ACC112 (cell line): ENCODE results near the gene ZMYM4.
"Not testable (repeated sequence)": the region's sequence is repeated elsewhere in the genome, so short reads cannot be mapped to it uniquely, and the experiment has no call there.

Source experiments
- H2AFZ ChIP-seq: fragments of 200-600 bp; sonication (generic); one replicate; pipeline ENCODE4 v1.6.0; 2017; ENCODE audit warnings: antibody characterized with exemption, low read length; ENCODE audit not compliant: unreplicated experiment
- H3K27ac ChIP-seq: fragments of 200-600 bp; sonication (generic); 2 replicates; pipeline ENCODE4 v1.5.1; 2014; ENCODE audit warnings: low read depth, mild to moderate bottlenecking, antibody characterized with exemption, low read length, moderate library complexity
- H3K27me3 ChIP-seq: fragments of 200-600 bp; sonication (generic); 2 replicates; pipeline ENCODE4 v1.6.1; 2014; ENCODE audit warnings: mild to moderate bottlenecking, antibody characterized with exemption, low read length, moderate library complexity, mixed read lengths; ENCODE audit not compliant: insufficient read depth
- H3K36me3 ChIP-seq: fragments of 200-600 bp; sonication (generic); 2 replicates; pipeline ENCODE4 v1.6.1; 2016; ENCODE audit warnings: mild to moderate bottlenecking, antibody characterized with exemption, low read length, moderate library complexity, mixed read lengths; ENCODE audit not compliant: insufficient read depth
- H3K4me1 ChIP-seq: fragments of 200-600 bp; sonication (generic); one replicate; pipeline ENCODE4 v1.6.1; 2016; ENCODE audit warnings: low read length, mixed read lengths; ENCODE audit not compliant: insufficient read depth, unreplicated experiment, control insufficient read depth
- H3K4me3 ChIP-seq: fragments of 200-600 bp; sonication (generic); 2 replicates; pipeline ENCODE4 v1.5.1; 2014; ENCODE audit warnings: mild to moderate bottlenecking, low read depth, low read length
- H3K79me2 ChIP-seq: fragments of 200-600 bp; sonication (generic); one replicate; pipeline ENCODE4 v1.6.0; 2016; ENCODE audit warnings: low read length; ENCODE audit not compliant: control insufficient read depth, unreplicated experiment, insufficient read depth

ZMYM4 gene

GRCh38 chr1:35268282-35269200 lies at the start of gene ZMYM4:
TSS of gene ZMYM4 (plus strand) at chr1:35268709. CDS start at chr1:35269047, 338 bp downstream.
- H3K79me2 ChIP-seq = peaks cover 50% of the 10 kb centered on the region
- H3K36me3 ChIP-seq = no peaks in the 10 kb centered on the region
- H3K4me1 ChIP-seq = peaks cover 24% of the 10 kb centered on the region
- H3K27me3 ChIP-seq = no peaks in the 10 kb centered on the region
- H3K27ac ChIP-seq = peak within 1 kb of the TSS; percentile 78
- H3K4me3 ChIP-seq = peak within 1 kb of the TSS; percentile 96
- H2AFZ ChIP-seq = peak within 1 kb of the TSS; percentile 89

GRCh38 chr1:35220976-35221375 lies 47.5 kb upstream of the ZMYM4 start:
- Histone ChIP-seq H3K79me2 (no peaks in the 10 kb centered on the region), H3K27me3 (no peaks in the 10 kb centered on the region), H3K4me1 (peaks cover 22% of the 10 kb centered on the region), H3K36me3 (no peaks in the 10 kb centered on the region), H2AFZ (peak overlapping the region; percentile 72), H3K4me3 (no peak overlapping the region), H3K27ac (no peak overlapping the region)

GRCh38 chr1:35222322-35223083 lies 46.0 kb upstream of the ZMYM4 start:
- Histone ChIP-seq H3K4me1 (peaks cover 22% of the 10 kb centered on the region), H3K4me3 (no peak overlapping the region), H3K27me3 (no peaks in the 10 kb centered on the region), H3K27ac (peak overlapping the region; percentile 50), H2AFZ (peak overlapping the region; percentile 56), H3K36me3 (no peaks in the 10 kb centered on the region), H3K79me2 (no peaks in the 10 kb centered on the region)

GRCh38 chr1:35223084-35223630 lies 45.4 kb upstream of the ZMYM4 start:
- no peaks in the 10 kb centered on the region for H3K79me2 ChIP-seq
- no peaks in the 10 kb centered on the region for H3K27me3 ChIP-seq
- no peak overlapping the region for H3K4me3 ChIP-seq
- H3K36me3 ChIP-seq = no peaks in the 10 kb centered on the region
- peak overlapping the region; percentile 23 for H2AFZ ChIP-seq
- peaks cover 22% of the 10 kb centered on the region for H3K4me1 ChIP-seq
- H3K27ac ChIP-seq = peak overlapping the region; percentile 50

GRCh38 chr1:35226546-35226945 lies 42.0 kb upstream of the ZMYM4 start:
- H3K27ac ChIP-seq = no peak overlapping the region
- H3K79me2 ChIP-seq = no peaks in the 10 kb centered on the region
- no peaks in the 10 kb centered on the region for H3K36me3 ChIP-seq
- H3K27me3 ChIP-seq = no peaks in the 10 kb centered on the region
- H3K4me1 ChIP-seq = peaks cover 16% of the 10 kb centered on the region
- no peak overlapping the region for H3K4me3 ChIP-seq
- H2AFZ ChIP-seq = no peak overlapping the region

GRCh38 chr1:35229587-35230360 lies 38.7 kb upstream of the ZMYM4 start:
- Histone ChIP-seq H3K27me3 (no peaks in the 10 kb centered on the region), H3K79me2 (no peaks in the 10 kb centered on the region), H3K4me3 (no peak overlapping the region), H2AFZ (no peak overlapping the region), H3K36me3 (no peaks in the 10 kb centered on the region), H3K4me1 (no peaks in the 10 kb centered on the region), H3K27ac (no peak overlapping the region)

- Histone ChIP-seq H3K4me3 (no peak overlapping the region), H3K4me1 (no peaks in the 10 kb centered on the region), H2AFZ (no peak overlapping the region), H3K27ac (no peak overlapping the region), H3K79me2 (no peaks in the 10 kb centered on the region), H3K36me3 (no peaks in the 10 kb centered on the region), H3K27me3 (no peaks in the 10 kb centered on the region)
Measured at GRCh38 chr1:35231287-35231686, 37.2 kb upstream of the ZMYM4 start.

- not testable (repeated sequence) for H3K79me2 ChIP-seq, H3K36me3 ChIP-seq, H2AFZ ChIP-seq, H3K27me3 ChIP-seq, H3K4me3 ChIP-seq, H3K27ac ChIP-seq, H3K4me1 ChIP-seq
Measured at GRCh38 chr1:35236772-35237171, 31.7 kb upstream of the ZMYM4 start.

GRCh38 chr1:35243691-35244090 lies 24.8 kb upstream of the ZMYM4 start:
- H3K4me3 ChIP-seq = no peak overlapping the region
- H2AFZ ChIP-seq = no peak overlapping the region
- H3K27ac ChIP-seq = no peak overlapping the region
- H3K4me1 ChIP-seq = no peaks in the 10 kb centered on the region
- H3K79me2 ChIP-seq = no peaks in the 10 kb centered on the region
- no peaks in the 10 kb centered on the region for H3K27me3 ChIP-seq
- no peaks in the 10 kb centered on the region for H3K36me3 ChIP-seq

- Histone ChIP-seq H2AFZ (no peak overlapping the region), H3K4me1 (no peaks in the 10 kb centered on the region)
Measured at GRCh38 chr1:35247256-35247655, 21.3 kb upstream of the ZMYM4 start.

More at GRCh38 chr1:35247256-35247655, 21.3 kb upstream of the ZMYM4 start:
- no peak overlapping the region for H3K27ac ChIP-seq
- no peaks in the 10 kb centered on the region for H3K79me2 ChIP-seq
- no peak overlapping the region for H3K4me3 ChIP-seq
- no peaks in the 10 kb centered on the region for H3K27me3 ChIP-seq
- no peaks in the 10 kb centered on the region for H3K36me3 ChIP-seq
